IPS-NIHi7 (cell line): Measurements from ENCODE around the gene SSR4.
"Not testable (repeated sequence)": the region's sequence is repeated elsewhere in the genome, so short reads cannot be mapped to it uniquely, and the experiment has no call there.

Experiments
- DNase-seq: peaks from one replicate; pipeline ENCODE4 v3.0.0; 2012; ENCODE audit warnings: mixed read lengths; ENCODE audit errors: extremely low spot score

SSR4 gene

GRCh38 chrX:153804100-153804595 lies 9.7 kb downstream of the SSR4 start:
- DNase-seq = no peak

DNA sequence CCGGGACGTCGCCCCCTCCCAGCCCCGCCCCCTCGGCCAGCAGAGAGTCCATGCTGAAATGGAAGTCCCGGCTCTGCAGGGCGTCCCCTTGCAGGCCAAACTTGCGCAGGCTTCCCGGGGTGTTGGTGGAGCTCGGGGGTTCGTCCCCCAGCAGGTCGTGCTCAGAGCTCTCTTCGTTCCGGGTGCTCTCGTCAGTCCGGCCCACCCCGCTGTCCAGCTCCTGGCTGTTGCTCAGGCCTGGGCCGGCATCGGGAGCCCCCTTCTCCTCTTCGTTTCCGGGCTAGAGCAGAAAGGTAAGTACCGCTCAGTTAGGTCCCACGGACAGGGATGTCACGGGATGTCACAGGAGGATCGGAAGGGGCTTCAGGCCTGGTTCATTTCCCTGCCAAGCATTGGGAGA lies 10.2 kb downstream of the SSR4 start:
- no peak for DNase-seq

DNA sequence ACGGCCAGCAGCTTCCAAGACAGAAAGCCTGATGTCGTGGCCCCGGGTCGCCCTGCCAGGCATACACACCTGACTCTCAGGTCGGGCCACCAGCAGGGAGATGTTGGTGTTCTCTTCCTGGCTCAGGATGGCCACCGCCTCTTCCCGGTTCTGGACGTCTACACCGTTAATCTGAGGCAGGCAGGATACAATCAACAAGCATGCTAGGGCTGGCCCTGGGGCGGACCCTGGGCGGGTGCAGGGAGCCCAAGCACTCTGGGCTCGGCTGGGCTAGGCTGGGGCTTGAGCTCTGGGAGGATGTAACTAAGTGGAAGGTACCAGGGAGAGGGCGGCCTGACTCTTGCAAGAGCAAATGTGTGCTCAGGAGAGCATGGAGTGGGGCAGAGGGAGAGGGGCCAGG lies 11.0 kb downstream of the SSR4 start:
- DNase-seq = no peak

- DNase-seq = no peak
Measured at GRCh38 chrX:153806999-153807575, 12.6 kb downstream of the SSR4 start.

- DNase-seq = no peak
Measured at GRCh38 chrX:153807976-153808375, 13.5 kb downstream of the SSR4 start.

DNA sequence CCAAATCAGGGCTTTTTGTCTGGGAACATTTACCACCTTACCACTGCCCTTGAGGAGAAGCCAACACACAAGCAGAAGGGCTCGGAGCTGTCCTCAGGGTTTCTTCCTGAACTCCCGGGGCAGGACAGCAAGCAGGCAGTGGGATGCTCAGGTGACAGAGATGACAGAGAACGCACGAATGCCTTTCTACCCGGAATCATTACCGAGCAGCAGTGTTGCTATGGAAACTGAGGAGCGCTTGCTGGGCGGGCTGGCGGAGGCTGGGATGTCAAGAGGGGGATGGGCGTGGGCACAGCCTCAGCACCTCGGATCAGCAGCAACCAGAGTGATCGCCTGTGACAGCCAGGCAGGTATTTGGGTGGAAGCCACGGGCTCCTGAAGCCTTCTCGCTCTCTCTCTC lies 17.8 kb downstream of the SSR4 start:
- DNase-seq = no peak

DNA sequence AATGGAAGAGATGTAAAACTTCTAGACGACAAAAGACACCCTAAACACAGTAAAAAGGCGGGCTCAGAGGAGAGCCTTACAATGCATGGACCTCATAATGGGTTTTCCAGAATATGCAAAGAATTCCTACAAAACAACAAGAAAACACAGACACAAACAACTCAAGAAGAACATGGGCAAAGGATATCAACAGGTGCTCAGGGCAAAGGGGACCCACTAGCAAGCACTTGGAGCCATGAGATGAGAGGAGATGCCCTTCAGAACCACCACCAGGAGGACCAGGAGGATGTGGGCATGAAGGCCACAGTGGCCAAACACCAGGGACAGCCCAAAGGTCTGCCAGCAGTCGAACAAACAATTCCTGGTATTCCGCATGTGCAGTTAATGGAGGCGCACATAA lies 18.7 kb downstream of the SSR4 start:
- DNase-seq = no peak

- DNase-seq = no peak
Measured at GRCh38 chrX:153814591-153815315, 20.3 kb downstream of the SSR4 start.

DNA sequence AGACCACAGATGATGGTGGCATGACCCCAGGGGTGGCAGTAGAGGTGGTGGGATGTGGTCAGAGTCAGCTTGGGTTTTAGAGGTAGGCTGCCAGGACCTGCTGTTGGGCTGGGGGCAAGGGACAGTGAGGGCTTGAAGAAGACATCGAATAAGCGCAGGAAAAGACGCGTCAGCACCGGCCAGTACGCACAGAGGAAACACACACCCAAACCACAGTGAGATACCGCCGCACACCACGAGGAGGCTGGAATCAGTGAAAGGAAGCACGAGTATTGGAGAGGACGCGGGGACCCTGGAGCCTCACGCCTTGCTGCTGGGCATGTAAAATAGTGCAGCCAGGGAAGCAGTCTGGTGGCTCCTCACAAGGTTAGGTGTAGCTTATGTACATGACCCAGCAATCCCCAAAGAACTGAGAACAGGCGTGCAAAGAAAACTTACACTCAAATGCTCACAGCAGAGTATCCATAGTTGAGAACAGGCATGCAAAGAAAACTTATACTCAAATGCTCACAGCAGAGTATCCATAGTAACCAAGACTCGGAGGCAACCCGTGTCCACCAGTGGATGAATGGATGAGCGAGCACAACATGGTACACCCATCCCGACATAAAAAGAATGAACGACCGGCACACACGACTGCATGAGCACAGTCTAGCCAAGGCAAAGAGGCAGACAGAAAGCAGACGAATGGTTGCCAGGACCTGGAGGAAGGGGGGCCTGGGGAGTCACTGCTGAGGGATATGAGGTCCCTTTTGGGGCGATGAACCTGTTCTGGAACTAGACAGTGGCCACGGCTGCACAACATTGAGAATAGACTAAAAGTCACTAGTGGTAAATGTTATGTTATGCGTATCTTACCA lies 22.6 kb downstream of the SSR4 start:
- DNase-seq = no peak

DNA sequence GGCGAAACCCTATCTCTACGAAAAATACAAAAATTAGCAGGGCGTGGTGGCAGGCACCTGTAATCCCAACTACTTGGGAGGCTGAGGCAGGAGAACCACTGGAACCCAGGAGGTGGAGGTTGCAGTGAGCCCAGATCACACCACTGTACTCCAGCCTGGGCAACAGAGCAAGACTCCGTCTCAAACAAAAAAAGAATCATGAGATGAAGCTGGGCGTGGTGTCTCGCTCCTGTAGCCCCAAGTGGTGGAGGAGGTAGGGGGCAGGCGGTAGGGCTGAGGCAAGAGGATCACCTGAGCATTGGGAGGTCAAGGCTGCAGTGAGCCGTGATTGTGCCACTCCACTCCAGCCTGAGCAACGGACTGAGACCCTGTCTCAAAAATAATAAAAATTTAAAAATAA lies 23.6 kb downstream of the SSR4 start:
- not testable (repeated sequence) for DNase-seq

DNA sequence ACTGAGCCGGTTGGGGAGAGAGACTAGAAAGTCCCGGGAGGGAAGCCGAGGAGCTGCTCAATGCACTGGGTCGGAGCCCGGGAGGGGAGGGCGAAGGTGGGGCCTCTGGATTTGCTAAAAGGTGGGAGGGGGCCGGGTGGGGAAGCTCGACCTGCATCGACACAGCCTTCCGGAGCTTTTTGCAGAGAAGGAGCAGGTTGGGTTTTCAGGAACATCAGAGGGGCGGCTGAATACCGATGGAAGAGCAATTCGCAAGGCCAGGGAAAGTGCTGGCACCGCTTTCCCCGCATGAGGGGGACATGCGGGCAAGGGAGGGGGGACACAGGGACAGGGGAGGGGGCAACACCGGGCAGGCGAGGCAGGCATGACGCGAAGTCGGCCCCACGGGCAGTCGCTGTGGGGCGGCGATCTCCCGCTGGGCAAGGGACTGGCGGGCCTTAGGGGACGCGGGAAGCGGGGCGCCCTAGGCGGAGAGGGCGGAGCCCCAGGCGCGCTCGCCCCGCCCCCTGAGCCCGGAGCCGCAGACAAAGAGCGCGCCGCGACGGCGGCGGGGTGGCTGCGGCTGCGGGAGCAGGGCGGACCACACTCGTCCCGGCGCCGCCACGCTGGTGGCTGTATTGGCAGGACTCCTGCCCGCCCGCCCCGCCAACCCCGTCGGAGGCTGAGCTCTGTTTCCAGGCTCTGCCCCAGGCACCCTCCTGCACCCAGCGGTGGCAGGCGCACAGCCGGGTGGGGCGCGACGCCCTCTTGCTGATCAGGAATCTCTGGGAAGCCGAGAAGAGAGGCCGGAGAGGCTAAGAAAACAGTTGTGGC lies 24.3 kb downstream of the SSR4 start:
- DNase-seq = peak; percentile 75

DNA sequence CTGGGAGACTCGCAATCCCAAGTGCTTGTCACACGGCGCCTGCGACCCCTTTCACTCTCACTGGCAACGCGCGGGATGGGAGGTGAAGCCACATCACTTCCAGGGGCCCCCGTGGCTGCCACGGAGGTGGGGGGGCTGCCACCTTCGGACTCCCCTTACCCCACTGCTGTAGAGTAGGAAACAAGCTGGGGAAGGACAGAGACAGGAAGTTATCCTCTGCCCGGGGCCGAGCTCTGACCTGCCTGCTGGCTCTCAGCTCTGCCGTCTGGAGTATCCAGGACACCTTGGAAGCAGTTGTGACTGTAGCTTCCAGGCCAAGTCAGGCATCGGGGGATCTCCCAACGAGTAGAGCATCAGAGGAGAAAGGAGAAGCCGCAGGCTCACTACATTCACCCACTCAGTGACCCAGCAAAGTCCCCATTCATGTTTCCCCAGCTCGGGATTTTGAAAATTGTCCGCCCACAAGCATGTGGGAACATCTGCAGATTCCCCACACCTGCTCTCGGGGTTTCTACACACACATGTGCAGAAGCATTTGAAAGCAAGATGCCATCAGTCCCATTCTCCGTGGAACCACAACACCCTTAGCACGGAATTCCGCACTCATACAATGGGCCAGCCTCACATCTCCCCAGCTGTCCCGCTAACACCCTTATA lies 25.0 kb downstream of the SSR4 start:
- no peak for DNase-seq

GRCh38 chrX:153820601-153821000 lies 26.1 kb downstream of the SSR4 start:
- no peak for DNase-seq

GRCh38 chrX:153821066-153821465 lies 26.6 kb downstream of the SSR4 start:
- no peak for DNase-seq

DNA sequence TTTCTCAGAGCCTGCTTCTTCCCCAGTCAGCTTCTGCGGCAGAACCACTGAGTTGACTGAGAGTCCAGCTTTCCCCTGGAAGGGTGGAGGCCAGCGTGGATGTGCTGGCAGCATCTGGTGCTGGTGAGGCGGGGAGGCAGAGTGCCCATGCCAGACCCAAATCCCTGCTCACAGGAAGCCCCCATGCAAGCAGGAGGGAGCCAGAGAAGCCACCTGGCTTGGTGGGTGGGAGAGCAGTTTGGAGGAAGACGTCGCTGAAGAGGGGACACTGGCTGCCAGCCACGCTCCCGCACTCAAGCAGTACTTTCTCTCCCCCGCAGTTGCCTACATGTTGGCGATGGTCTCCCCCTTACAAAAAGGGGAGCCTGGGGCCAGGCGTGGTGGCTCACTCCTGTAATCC lies 29.9 kb downstream of the SSR4 start:
- no peak for DNase-seq

DNA sequence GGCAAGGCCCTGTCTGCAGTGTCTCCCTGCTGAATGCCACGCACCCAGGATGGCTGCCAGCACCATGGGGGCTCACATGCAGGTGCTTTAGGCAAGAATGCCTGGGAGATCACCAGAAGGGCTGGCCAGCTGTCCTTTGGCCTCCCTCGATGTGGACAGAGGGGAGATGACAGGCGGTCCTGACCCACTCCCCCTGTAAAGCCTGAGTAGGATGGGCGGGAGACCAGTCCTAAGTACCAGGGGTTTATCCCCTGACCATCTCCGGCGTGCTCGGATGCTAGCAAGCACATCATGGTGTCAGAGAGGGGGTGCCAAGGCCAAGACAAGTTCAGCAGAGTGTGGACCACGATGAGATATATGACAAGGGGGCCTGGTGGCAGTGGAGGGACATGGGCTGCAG lies 30.6 kb downstream of the SSR4 start:
- no peak for DNase-seq

- DNase-seq = no peak
Measured at GRCh38 chrX:153827016-153827415, 32.5 kb downstream of the SSR4 start.

DNA sequence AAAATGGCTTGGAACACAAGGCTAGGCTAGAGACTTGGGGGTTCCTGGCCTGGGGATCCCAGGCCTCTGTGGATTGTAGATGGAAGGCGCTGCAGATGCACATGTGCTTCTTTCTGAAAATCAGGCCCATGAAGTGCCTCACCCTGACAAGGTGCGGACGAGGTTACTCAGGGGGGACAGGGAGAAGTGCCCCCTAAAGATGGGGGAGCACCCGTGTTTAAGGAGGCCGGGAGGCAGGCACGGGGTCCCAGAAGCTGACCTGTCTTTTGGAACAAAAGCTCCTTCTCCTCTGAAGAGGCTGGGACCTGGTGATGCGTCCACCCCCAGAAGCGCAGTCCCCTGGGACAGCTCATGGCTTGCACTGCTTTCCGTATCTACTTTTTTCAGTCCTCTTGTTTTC lies 33.4 kb downstream of the SSR4 start:
- DNase-seq = no peak

GRCh38 chrX:153828308-153828707 lies 33.8 kb downstream of the SSR4 start:
- no peak for DNase-seq

GRCh38 chrX:153828723-153829548 lies 34.5 kb downstream of the SSR4 start:
- DNase-seq = no peak

- no peak for DNase-seq
Measured at GRCh38 chrX:153829549-153829798, 35.0 kb downstream of the SSR4 start.
